Lung (tissue), 12 donors: ENCODE data around the gene STX1A. TPM values are rescaled to one million over a fixed set of nuclear protein-coding genes. Genes with fewer than 3 reads are reported as not detected.

Experiments used
- ATAC-seq: fragments of 200-7000 bp; cut with Tn5 transposase; one replicate; pipeline ENCODE4 v1.9.1; 2020; ENCODE audit warnings: moderate number of reproducible peaks; ENCODE audit not compliant: insufficient read depth, low FRiP score
- DNase-seq, 3 donors: peaks; one replicate each; pipeline ENCODE4 v3.0.0-alpha.2; 2013 to 2017
- H3K27ac ChIP-seq, 2 donors: one replicate each; pipeline ENCODE4 v1.5.1; 2013; ENCODE audit warnings: mild to moderate bottlenecking in 2 of 2, moderate library complexity in 2 of 2, control low read depth in 1 of 2, inconsistent platforms in 1 of 2, low read depth in 1 of 2, low read length in 1 of 2
- H3K27me3 ChIP-seq, 3 donors: one replicate each; pipeline ENCODE4 v1.5.1; 2013; ENCODE audit warnings: low read length in 2 of 3; ENCODE audit not compliant: control insufficient read depth in 3 of 3, insufficient read depth in 3 of 3
- H3K36me3 ChIP-seq, 4 donors: one replicate each; pipeline ENCODE4 v1.5.1; 2013; ENCODE audit warnings: low read length in 4 of 4, mild to moderate bottlenecking in 1 of 4, moderate library complexity in 1 of 4; ENCODE audit not compliant: control insufficient read depth in 4 of 4, insufficient read depth in 4 of 4
- H3K4me1 ChIP-seq, 5 donors: one replicate each; pipeline ENCODE4 v1.5.1; 2013; ENCODE audit warnings: low read length in 5 of 5, mild to moderate bottlenecking in 2 of 5, moderate library complexity in 1 of 5; ENCODE audit not compliant: control insufficient read depth in 5 of 5, insufficient read depth in 5 of 5
- H3K4me3 ChIP-seq: one replicate; pipeline ENCODE4 v1.5.1; 2013; ENCODE audit warnings: mild to moderate bottlenecking, control low read depth, moderate library complexity
- H3K9ac ChIP-seq, 2 donors: one replicate each; pipeline ENCODE4 v1.5.1; 2013; ENCODE audit warnings: low read length in 2 of 2, control low read depth in 1 of 2; ENCODE audit not compliant: insufficient read depth in 1 of 2
- H3K9me3 ChIP-seq, 4 donors: one replicate each; pipeline ENCODE4 v1.5.1; 2013; ENCODE audit warnings: low read length in 3 of 4, mild to moderate bottlenecking in 1 of 4, moderate library complexity in 1 of 4; ENCODE audit not compliant: control insufficient read depth in 4 of 4, insufficient read depth in 3 of 4
- WGBS, 2 donors: extraction: QIAGEN DNeasy Blood & Tissue Kit; methylation state at CpG; one replicate each; pipeline ENCODE4 v1.1.7; 2013; 5-methylcytosine and 5-hydroxymethylcytosine counted together
- polyA plus RNA-seq, 2 donors: library from polyadenylated mRNA; stranded (reverse); fragments of 200-250 nt; gene quantifications; one replicate each; pipeline ENCODE4 v1.2.1, GENCODE V29; 2013
- total RNA-seq, 2 donors: library from RNA; depleted of rRNA in 1 of 2; stranded (reverse); fragments of >200 nt in 1 of 2; gene quantifications; one replicate each; pipeline ENCODE4 v1.2.1, GENCODE V29; 2014 to 2021
- TF ChIP-seq, protein P1 (sequence below): IDR thresholded peaks from 2 replicates; pipeline ENCODE4 v1.5.1; 2012; ENCODE audit warnings: mild to moderate bottlenecking; ENCODE audit errors: control extremely low read depth, extremely low read depth
- donor health status: control.
- donor health status: control.
- donor health status: Bipolar disorder and iron deficiency.
- donor health status: healthy.
- donor health status: DM: yes; HTN: yes; CAD: no.

STX1A gene
- total and polyA plus RNA-seq, 4 donors: 4.1 to 8.0 (median 7.7) TPM

DNA sequence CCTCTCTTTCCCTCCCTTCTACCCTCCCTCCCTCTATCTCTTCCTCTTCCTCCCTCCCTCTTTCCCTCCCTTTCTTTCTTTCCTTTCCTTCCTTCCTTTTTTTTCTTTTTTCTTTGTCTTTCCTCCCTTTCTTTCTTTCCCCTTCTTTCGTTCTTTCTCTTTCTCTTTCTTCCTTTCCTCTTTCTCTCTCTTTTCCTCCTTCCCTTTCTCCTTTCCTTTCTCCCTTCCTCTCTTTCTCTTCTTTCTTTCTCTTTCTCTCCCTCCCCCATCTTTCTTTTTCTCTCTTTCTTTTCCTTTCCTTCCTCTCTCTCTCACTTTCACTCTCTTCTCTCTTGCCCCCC lies 43.2 kb upstream of the STX1A start:
- no peak overlapping the region for H3K4me3 ChIP-seq

DNA sequence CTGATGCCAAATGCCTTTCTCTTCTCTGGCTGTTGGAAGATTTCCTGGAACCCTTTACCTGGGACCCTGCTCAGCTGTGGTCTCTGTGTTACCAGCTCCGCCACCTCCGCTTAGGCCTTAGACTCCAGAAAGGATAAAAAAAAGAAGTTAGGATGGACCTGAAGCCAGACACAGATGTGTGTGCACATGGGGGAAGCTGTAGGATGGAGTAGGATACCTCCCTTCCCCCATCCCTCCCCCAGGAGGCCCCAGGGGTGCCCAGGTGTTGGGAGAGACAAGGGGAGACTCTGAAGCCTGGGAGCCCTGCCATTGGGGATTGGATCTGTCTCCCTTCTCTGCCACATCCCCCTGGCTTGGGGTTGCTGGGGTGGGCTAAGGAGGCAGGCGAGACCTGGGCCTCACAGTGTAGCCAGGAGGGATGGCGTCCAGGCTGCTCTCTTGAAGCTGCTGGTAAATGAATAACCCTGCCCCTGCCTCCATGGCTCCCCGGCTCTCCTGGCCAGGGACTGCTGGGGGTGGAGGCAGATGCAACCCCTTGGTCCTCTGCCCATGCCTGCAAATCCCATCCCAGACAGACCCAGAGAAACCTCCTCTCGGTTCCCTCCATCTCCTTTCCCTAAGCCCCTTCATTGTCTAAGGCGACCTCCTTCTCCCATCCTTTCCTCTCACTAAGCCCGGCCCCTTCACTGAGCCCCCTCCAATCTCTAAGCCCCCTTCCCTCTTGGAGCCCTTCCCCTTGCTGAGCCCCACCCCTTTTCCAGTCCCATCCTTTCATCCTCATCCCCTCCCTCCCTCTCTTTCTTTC lies 42.6 kb upstream of the STX1A start:
- H3K9me3 ChIP-seq: no peaks in the 10 kb centered on the region
- no peak overlapping the region for H3K9ac ChIP-seq
- 60 to 62% methylated on average over 8 of the region's 8 CpGs for WGBS, 2 donors
- no peaks in the 10 kb centered on the region for H3K27me3 ChIP-seq
- no peak for DNase-seq
- no peak for ATAC-seq
- no peaks in the 10 kb centered on the region for H3K36me3 ChIP-seq
- H3K4me1 ChIP-seq: no peaks in the 10 kb centered on the region
- no peak overlapping the region for H3K27ac ChIP-seq
- TF ChIP-seq, protein P1, sequence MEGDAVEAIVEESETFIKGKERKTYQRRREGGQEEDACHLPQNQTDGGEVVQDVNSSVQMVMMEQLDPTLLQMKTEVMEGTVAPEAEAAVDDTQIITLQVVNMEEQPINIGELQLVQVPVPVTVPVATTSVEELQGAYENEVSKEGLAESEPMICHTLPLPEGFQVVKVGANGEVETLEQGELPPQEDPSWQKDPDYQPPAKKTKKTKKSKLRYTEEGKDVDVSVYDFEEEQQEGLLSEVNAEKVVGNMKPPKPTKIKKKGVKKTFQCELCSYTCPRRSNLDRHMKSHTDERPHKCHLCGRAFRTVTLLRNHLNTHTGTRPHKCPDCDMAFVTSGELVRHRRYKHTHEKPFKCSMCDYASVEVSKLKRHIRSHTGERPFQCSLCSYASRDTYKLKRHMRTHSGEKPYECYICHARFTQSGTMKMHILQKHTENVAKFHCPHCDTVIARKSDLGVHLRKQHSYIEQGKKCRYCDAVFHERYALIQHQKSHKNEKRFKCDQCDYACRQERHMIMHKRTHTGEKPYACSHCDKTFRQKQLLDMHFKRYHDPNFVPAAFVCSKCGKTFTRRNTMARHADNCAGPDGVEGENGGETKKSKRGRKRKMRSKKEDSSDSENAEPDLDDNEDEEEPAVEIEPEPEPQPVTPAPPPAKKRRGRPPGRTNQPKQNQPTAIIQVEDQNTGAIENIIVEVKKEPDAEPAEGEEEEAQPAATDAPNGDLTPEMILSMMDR: no peak
- no peak overlapping the region for H3K4me3 ChIP-seq

More for the DNA sequence above, 43.2 kb upstream of the STX1A start:
- TF ChIP-seq, protein P1: no peak
- H3K27me3 ChIP-seq: peaks cover 0 to 4% (median 0%) of the 10 kb centered on the region in 3 donors
- 66 to 78% methylated on average over 1 of the region's 1 CpG for WGBS, 2 donors
- H3K9me3 ChIP-seq: peaks cover 0 to 2% (median 0%) of the 10 kb centered on the region in 4 donors
- ATAC-seq: no peak
- H3K27ac ChIP-seq: no peak overlapping the region
- H3K9ac ChIP-seq: no peak overlapping the region
- no peaks in the 10 kb centered on the region for H3K4me1 ChIP-seq
- H3K36me3 ChIP-seq: no peaks in the 10 kb centered on the region
- DNase-seq: no peak

DNA sequence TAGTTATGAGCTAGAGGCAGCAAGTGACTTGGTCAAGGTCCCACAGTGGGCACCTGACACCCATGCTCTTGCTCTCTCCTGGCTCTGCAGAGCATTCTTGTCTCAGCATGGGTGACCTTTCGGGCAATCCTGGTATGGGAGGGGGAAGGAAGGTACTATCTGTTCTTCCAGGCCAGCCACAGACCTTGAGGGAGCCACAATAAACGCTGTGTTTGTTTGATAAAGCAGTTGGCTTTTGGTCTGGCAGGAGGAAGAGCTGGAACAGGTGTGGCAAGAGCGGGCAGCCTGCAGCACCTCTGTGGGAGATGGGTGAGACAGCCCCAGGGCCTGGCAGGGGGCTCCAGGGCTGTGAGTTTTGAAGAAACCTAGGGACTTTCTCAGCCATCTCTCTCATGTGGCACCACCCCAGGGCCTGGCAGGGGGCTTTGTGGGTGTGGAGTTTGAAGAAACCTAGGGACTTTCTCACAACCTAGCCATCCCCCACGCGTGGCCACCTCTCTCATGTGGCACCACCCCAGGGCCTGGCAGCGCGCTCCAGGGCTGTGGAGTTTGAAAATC lies 39.2 kb upstream of the STX1A start:
- H3K4me3 ChIP-seq: no peak overlapping the region
- TF ChIP-seq, protein P1: no peak
- no peaks in the 10 kb centered on the region for H3K4me1 ChIP-seq
- no peaks in the 10 kb centered on the region for H3K36me3 ChIP-seq
- H3K9ac ChIP-seq: no peak overlapping the region
- 85 to 87% methylated on average over 7 of the region's 7 CpGs for WGBS, 2 donors
- no peak for DNase-seq
- H3K9me3 ChIP-seq: no peaks in the 10 kb centered on the region
- no peak for ATAC-seq
- no peaks in the 10 kb centered on the region for H3K27me3 ChIP-seq
- no peak overlapping the region for H3K27ac ChIP-seq
